ENCODE results near the gene MYL10.

MYL10 gene

GRCh38 chr7:101595246-101595645 lies 33.9 kb downstream of the MYL10 start:
- no peak for DNase-seq

- DNase-seq = no peak
Observed at GRCh38 chr7:101594790-101595189, 34.3 kb downstream of the MYL10 start.

GRCh38 chr7:101593556-101593955 lies 35.5 kb downstream of the MYL10 start:
- DNase-seq = no peak

- DNase-seq = no peak
Observed at GRCh38 chr7:101591504-101591903, 37.6 kb downstream of the MYL10 start.

GRCh38 chr7:101590663-101591435 lies 38.2 kb downstream of the MYL10 start:
- no peak for DNase-seq

GRCh38 chr7:101589976-101590662 lies 39.0 kb downstream of the MYL10 start:
- no peak for DNase-seq

- DNase-seq = no peak
Observed at GRCh38 chr7:101589052-101589451, 40.0 kb downstream of the MYL10 start.

- no peak for DNase-seq
Observed at GRCh38 chr7:101588131-101588935, 40.8 kb downstream of the MYL10 start.

GRCh38 chr7:101586906-101587677 lies 42.0 kb downstream of the MYL10 start:
- DNase-seq = no peak

GRCh38 chr7:101586078-101586905 lies 42.8 kb downstream of the MYL10 start:
- DNase-seq = no peak

GRCh38 chr7:101582971-101583370 lies 46.1 kb downstream of the MYL10 start:
- DNase-seq = no peak

GRCh38 chr7:101581891-101582290 lies 47.2 kb downstream of the MYL10 start:
- no peak for DNase-seq

GRCh38 chr7:101580596-101580995 lies 48.5 kb downstream of the MYL10 start:
- no peak for DNase-seq

- no peak for DNase-seq
Observed at GRCh38 chr7:101578552-101578951, 50.5 kb downstream of the MYL10 start.

GRCh38 chr7:101576998-101577397 lies 52.1 kb downstream of the MYL10 start:
- DNase-seq = no peak

- no peak for DNase-seq
Observed at GRCh38 chr7:101575721-101576120, 53.4 kb downstream of the MYL10 start.

GRCh38 chr7:101575168-101575567 lies 53.9 kb downstream of the MYL10 start:
- no peak for DNase-seq

GRCh38 chr7:101572156-101572555 lies 56.9 kb downstream of the MYL10 start:
- no peak for DNase-seq

- DNase-seq = no peak
Observed at GRCh38 chr7:101567230-101567629, 61.9 kb downstream of the MYL10 start.

- no peak for DNase-seq
Observed at GRCh38 chr7:101565601-101566209, 63.4 kb downstream of the MYL10 start.

GRCh38 chr7:101564778-101565211 lies 64.3 kb downstream of the MYL10 start:
- no peak for DNase-seq
